Lower lobe of right lung (tissue), 2 donors: ENCODE data around the gene IGSF23. TPM values are rescaled to one million over a fixed set of nuclear protein-coding genes. Genes with fewer than 3 reads are reported as not detected.
A peak's percentile ranks its signal among the peaks of the same experiment; 100 is the strongest.

ENCODE experiments used
- ATAC-seq, 2 donors: fragments of 200-7000 bp; cut with Tn5 transposase; one replicate each; pipeline ENCODE4 v1.9.1; 2020 to 2022; ENCODE audit warnings: mild to moderate bottlenecking in 2 of 2, moderate library complexity in 2 of 2
- DNase-seq: peaks from one replicate; pipeline ENCODE4 v3.0.0-alpha.2; 2020
- H3K27ac ChIP-seq: fragments of 200-600 bp; one replicate; pipeline ENCODE4 v1.8.0; 2022
- H3K27me3 ChIP-seq: fragments of 200-600 bp; one replicate; pipeline ENCODE4 v1.8.0; 2022; ENCODE audit warnings: low read depth
- H3K36me3 ChIP-seq: fragments of 200-600 bp; one replicate; pipeline ENCODE4 v1.8.0; 2022; ENCODE audit warnings: mild to moderate bottlenecking
- H3K4me1 ChIP-seq: fragments of 200-600 bp; one replicate; pipeline ENCODE4 v1.8.0; 2022
- H3K4me3 ChIP-seq: fragments of 200-600 bp; one replicate; pipeline ENCODE4 v1.8.0; 2022; ENCODE audit warnings: mild to moderate bottlenecking
- H3K9me3 ChIP-seq: fragments of 200-600 bp; one replicate; pipeline ENCODE4 v1.8.0; 2022
- intact Hi-C: fragments of 100-400 bp; cut with DNase I; formaldehyde crosslinking; loops from one replicate; pipeline ENCODE4 v1.11.0; 2022
- total RNA-seq: library from RNA; stranded (reverse); fragmentation: NEBNext Ultra II Directional; extraction: Animal tissue kit (Norgen Biotek cat#: 25700); gene quantifications from one replicate; pipeline ENCODE4 v1.2.1, GENCODE V29; 2021
- TF ChIP-seq, protein P1 (sequence below): fragments of 200-600 bp; IDR thresholded peaks from one replicate; pipeline ENCODE4 v1.8.0; 2022; ENCODE audit warnings: antibody characterized with exemption, mild to moderate bottlenecking
- donor health status: DM: no; HTN: yes; CAD: no; lungs with severe emphysema.

Gene IGSF23
- total RNA-seq, 1 donor from 2014 or later, result not detected

DNA sequence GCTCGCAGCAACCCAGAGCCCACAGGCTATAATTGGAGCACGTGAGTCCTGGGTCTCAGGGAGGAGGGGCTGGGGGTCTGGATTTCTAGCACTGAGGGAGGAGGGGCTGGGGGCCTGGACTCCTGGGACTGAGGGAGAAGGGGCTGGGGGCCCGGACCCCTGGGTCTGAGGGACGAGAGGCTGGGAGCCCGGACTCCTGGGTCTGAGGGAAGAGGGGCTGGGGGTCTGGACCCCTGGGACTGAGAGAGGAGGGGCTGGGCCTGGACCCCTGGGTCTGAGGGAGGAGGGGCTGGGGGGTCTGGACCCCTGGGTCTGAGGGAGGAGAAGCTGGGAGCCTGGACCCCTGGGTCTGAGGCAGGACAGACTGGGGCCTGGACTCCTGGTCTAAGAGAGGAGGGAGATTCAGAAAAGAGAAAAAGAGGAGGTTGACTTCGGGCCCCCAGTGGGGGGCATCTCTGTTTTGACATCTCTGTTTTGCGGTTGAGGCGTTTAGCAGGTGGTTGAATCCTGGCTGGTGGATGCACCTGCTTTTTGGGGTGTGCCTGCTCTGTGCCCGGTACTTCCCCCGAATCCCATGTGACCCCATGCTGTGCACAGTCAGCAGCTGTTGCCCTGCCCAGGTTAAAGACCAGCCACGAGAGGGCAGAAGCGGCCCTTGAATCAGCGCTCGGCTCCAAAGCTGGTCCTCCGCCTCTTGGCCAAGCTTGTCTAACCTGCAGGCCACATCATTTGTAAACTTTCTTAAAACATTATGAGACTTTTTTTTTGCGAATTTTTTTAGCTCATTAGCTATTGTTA lies 40.8 kb downstream of the IGSF23 start:
- DNase-seq, result peak; percentile 88
- intact Hi-C loops, result no loop called here
- peak; percentile 88 to 90 for ATAC-seq

DNA sequence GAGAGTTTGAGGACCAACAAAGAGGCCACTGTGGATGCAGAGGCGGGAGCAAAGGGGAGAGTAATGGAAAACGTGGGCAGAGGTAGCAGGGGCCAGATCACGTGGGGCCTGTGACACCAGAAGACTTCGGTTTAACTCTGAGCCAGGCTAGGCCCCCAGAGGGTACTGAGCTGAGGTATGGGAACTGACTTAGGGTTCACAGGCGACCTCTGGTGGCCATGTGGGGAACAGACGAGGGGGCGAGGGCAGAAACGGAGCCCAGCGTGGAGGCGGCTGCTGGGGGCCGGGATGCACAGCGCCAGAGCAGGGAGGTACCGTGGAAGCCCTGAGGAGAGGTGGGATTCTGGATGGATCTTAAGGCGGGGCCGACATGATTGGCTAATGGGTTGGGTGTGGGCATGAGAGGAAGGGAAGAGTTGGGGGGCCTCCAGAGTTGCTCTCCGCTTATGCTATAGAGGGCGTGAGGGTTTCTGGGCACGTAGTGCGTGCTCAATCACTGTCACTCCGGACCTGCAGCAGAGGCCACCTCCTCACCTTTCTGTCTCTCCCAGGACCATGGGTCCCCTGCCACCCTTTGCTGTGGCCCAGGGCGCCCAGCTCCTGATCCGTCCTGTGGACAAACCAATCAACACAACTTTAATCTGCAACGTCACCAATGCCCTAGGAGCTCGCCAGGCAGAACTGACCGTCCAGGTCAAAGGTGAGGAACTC lies 44.0 kb downstream of the IGSF23 start:
- ATAC-seq (peak; percentile 65 to 76), DNase-seq (peak; percentile 78)
- Histone ChIP-seq H3K9me3 (no peaks in the 10 kb centered on the region), H3K4me3 (no peak overlapping the region), H3K27me3 (no peaks in the 10 kb centered on the region), H3K36me3 (peaks cover 93% of the 10 kb centered on the region), H3K4me1 (peaks cover 9% of the 10 kb centered on the region), H3K27ac (no peak overlapping the region)
- TF ChIP-seq, protein P1, sequence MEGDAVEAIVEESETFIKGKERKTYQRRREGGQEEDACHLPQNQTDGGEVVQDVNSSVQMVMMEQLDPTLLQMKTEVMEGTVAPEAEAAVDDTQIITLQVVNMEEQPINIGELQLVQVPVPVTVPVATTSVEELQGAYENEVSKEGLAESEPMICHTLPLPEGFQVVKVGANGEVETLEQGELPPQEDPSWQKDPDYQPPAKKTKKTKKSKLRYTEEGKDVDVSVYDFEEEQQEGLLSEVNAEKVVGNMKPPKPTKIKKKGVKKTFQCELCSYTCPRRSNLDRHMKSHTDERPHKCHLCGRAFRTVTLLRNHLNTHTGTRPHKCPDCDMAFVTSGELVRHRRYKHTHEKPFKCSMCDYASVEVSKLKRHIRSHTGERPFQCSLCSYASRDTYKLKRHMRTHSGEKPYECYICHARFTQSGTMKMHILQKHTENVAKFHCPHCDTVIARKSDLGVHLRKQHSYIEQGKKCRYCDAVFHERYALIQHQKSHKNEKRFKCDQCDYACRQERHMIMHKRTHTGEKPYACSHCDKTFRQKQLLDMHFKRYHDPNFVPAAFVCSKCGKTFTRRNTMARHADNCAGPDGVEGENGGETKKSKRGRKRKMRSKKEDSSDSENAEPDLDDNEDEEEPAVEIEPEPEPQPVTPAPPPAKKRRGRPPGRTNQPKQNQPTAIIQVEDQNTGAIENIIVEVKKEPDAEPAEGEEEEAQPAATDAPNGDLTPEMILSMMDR, result peak; percentile 95
- intact Hi-C loops, result no loop called here

More for the DNA sequence above, 40.8 kb downstream of the IGSF23 start:
- TF ChIP-seq, protein P1, result peak; percentile 72
- Histone ChIP-seq H3K4me3 (no peak overlapping the region), H3K36me3 (peaks cover 94% of the 10 kb centered on the region), H3K27ac (no peak overlapping the region), H3K27me3 (no peaks in the 10 kb centered on the region), H3K4me1 (peaks cover 9% of the 10 kb centered on the region), H3K9me3 (no peaks in the 10 kb centered on the region)

DNA sequence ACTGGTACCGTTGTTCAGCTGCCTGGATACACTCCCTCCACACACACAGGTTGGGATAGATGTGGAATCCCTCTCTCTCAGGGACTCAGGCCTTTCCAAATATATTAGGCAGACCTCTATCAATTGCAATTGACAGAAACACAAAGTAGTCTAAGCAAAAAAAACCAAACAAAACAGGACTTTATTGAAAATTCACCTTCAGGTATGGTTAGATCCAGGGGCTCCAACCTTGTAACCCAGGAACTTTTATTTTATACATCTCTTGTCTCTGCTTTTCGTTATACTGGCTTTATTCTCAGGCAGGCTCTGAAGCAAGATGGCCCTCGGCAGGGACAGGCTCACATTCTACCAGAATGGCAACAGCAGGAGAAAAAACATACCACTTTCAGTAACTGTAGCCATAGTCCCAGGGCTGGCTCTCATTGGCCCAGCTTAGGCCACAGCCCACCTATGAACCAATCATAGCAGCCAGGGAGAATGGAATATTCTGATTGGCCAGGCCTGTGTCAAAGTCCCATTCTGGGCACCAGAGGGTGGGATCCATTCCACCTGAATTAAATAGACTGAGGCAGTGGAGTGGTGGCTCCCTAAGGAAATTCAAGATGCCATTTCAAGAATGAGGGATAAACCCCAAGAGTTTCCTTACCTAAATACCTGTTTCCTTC lies 44.8 kb downstream of the IGSF23 start:
- Histone ChIP-seq H3K36me3 (peaks cover 93% of the 10 kb centered on the region), H3K9me3 (no peaks in the 10 kb centered on the region), H3K4me1 (peaks cover 9% of the 10 kb centered on the region), H3K27me3 (no peaks in the 10 kb centered on the region), H3K4me3 (no peak overlapping the region), H3K27ac (no peak overlapping the region)
- ATAC-seq, result no peak
- DNase-seq, result no peak
- intact Hi-C loops, result no loop called here
- TF ChIP-seq, protein P1, result no peak

DNA sequence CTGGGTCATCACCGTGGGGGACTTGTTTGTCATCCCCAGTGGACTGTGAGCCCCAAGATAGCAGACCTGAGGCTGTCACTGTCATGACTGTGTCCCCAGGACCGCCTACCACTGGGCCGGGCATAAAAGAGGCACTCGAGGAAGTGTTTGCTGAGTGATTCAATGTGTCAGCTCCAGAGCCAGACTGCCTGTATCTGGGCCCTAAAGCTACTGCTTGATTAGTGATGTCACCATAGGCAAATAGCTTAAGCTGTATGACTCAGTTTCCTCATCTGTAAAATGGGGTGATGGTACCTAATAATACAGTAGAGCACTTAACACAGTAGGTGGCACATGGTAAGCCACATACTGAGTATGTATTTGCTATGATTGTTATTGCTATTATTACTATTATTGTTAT lies 46.7 kb downstream of the IGSF23 start:
- H3K36me3 ChIP-seq, result peaks cover 84% of the 10 kb centered on the region
- ATAC-seq, result peak; percentile 67 to 80

DNA sequence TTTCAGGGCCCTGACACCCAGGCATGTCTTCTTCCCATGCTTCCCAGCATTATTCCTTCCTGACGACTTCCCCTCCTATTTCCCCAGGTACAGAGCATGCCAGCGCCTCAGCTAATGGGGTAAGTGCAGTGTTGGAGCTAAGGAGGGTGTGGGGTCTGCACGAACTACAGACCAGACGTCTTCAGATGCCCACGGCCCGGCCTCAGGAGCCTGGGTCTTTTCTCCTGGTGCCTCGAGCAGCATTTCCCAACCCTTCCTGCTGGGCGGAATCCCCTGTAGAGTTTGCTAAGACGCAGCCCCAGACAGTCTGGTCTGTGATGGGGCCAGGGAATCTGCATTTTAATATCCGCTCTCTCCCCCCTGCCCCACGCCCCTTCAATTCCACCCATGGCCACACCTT lies 47.8 kb downstream of the IGSF23 start:
- Histone ChIP-seq H3K27me3 (no peaks in the 10 kb centered on the region), H3K4me1 (peaks cover 9% of the 10 kb centered on the region), H3K27ac (no peak overlapping the region), H3K9me3 (no peaks in the 10 kb centered on the region), H3K36me3 (peaks cover 73% of the 10 kb centered on the region), H3K4me3 (no peak overlapping the region)
- TF ChIP-seq, protein P1, result no peak
- ATAC-seq (no peak), DNase-seq (peak; percentile 28)
- intact Hi-C loops, result no loop called here

More for the DNA sequence above, 46.7 kb downstream of the IGSF23 start:
- H3K9me3 ChIP-seq, result no peaks in the 10 kb centered on the region
- H3K27me3 ChIP-seq, result no peaks in the 10 kb centered on the region
- no peak overlapping the region for H3K27ac ChIP-seq
- H3K4me3 ChIP-seq, result no peak overlapping the region
- intact Hi-C loops, result no loop called here
- TF ChIP-seq, protein P1, result no peak
- H3K4me1 ChIP-seq, result peaks cover 9% of the 10 kb centered on the region
- peak; percentile 55 for DNase-seq
